Gastrocnemius medialis (tissue), 4 donors: ENCODE measurements around the gene EHMT2. TPM values are rescaled to one million over a fixed set of nuclear protein-coding genes. Genes with fewer than 3 reads are reported as not detected.
A peak's percentile ranks its signal among the peaks of the same experiment; 100 is the strongest.

Source experiments
- ATAC-seq, 2 donors: fragments of 150-250 bp; one replicate each; pipeline ENCODE4 v1.9.1; 2016
- DNase-seq, 2 donors: peaks; one replicate each; pipeline ENCODE4 v3.0.0-alpha.2; 2019
- H3K27ac ChIP-seq, 4 donors: fragments of 200-600 bp; sonication (generic); 1 replicate in 1 of 4; 2 replicates in 3 of 4; pipeline ENCODE4 v1.5.1; 2016 to 2018; ENCODE audit warnings: mild to moderate bottlenecking in 2 of 4, moderate library complexity in 1 of 4
- H3K27me3 ChIP-seq, 3 donors: fragments of 200-600 bp; sonication (generic) in 2 of 3; 1 replicate in 1 of 3; 2 replicates in 2 of 3; pipeline versions ENCODE4 v1.5.1 to v1.6.0; 2016 to 2019; ENCODE audit warnings: mild to moderate bottlenecking in 1 of 3, moderate library complexity in 1 of 3
- H3K36me3 ChIP-seq, 2 donors: fragments of 200-600 bp; sonication (generic) in 1 of 2; one replicate each; pipeline ENCODE4 v1.5.1; 2017 to 2018
- H3K4me1 ChIP-seq, 2 donors: fragments of 200-600 bp; sonication (generic) in 1 of 2; one replicate each; pipeline ENCODE4 v1.5.1; 2016 to 2017; ENCODE audit warnings: mild to moderate bottlenecking in 2 of 2
- H3K4me3 ChIP-seq, 4 donors: fragments of 200-600 bp; sonication (generic) in 3 of 4; 1 replicate in 1 of 4; 2 replicates in 3 of 4; pipeline ENCODE4 v1.5.1; 2016 to 2019; ENCODE audit warnings: mild to moderate bottlenecking in 2 of 4
- H3K9me3 ChIP-seq, 3 donors: fragments of 200-600 bp; sonication (generic) in 2 of 3; 1 replicate in 1 of 3; 2 replicates in 2 of 3; pipeline ENCODE4 v1.5.1; 2016 to 2019
- CTCF ChIP-seq, 5 experiments: fragments of 450-650 bp in 3 of 5; fragments of 200-600 bp in 2 of 5; sonication (generic) in 2 of 5; IDR thresholded peaks in 4 of 5; conservative IDR thresholded peaks in 1 of 5; 1 replicate in 4 of 5; 2 replicates in 1 of 5; pipeline ENCODE4 v1.5.1; 2016 to 2019; ENCODE audit warnings: antibody characterized with exemption in 5 of 5, mild to moderate bottlenecking in 3 of 5, moderate library complexity in 3 of 5
- POLR2A ChIP-seq, 2 donors: fragments of 450-650 bp; IDR thresholded peaks; one replicate each; pipeline ENCODE4 v1.6.1; 2017; ENCODE audit warnings: antibody characterized with exemption in 2 of 2, mild to moderate bottlenecking in 2 of 2, moderate library complexity in 2 of 2
- in situ Hi-C, 4 donors: fragments of 200-750 bp; cut with MboI; loops; one replicate each; pipeline versions ENCODE4 v1.15.0 to v1.8.0; 2017; ENCODE audit warnings: low sequenced_read_pairs in 4 of 4
- intact Hi-C: fragments of 100-400 bp; cut with DNase I; formaldehyde crosslinking; loops from one replicate; pipeline ENCODE4 v1.15.1; 2023; ENCODE audit warnings: low total_unique reads
- total RNA-seq, 4 donors: library from RNA; depleted of rRNA; stranded (reverse); fragments of >200 nt; gene quantifications; one replicate each; pipeline versions ENCODE4 v1.1.0 to v1.2.3, GENCODE V29; 2016

Gene EHMT2
- total RNA-seq, 4 donors from 2014 or later, result 8.4 to 17.5 (median 13.0) TPM

GRCh38 chr6:31900917-31901414, 3.5 kb upstream of the EHMT2 start:
- TF ChIP-seq CTCF (IDR thresholded peaks at IDR 0.05 in 4 of 5, conservative IDR thresholded peaks at IDR 0.05 in 1 of 5) (no peak), POLR2A (IDR thresholded peaks at IDR 0.05) (no peak)
- intact Hi-C loops (loop anchor here (5.0 kb wide), 1 partner anchor 276 kb away; the partner anchor contains the start of genes AGPAT1 and RNF5), in situ Hi-C loops (loop anchor here in 2 of 4 donors (10.0 kb wide), 1 partner anchor 54 kb away; the partner anchor contains the start of genes NELFE (in 2 of the 2) and SKIC2 (in 2 of the 2))
- no peaks in the 10 kb centered on the region for H3K27me3 ChIP-seq
- no peaks in the 10 kb centered on the region for H3K36me3 ChIP-seq
- H3K27ac ChIP-seq, result peak overlapping the region; percentile 78 to 89 (median 86)
- ATAC-seq (no peak), DNase-seq (peak in 1 of 2 donors; percentile 50)
- peak overlapping the region; percentile 56 to 93 (median 80) for H3K4me3 ChIP-seq
- no peaks in the 10 kb centered on the region for H3K9me3 ChIP-seq
- peaks cover 20 to 25% of the 10 kb centered on the region in 2 donors for H3K4me1 ChIP-seq

- TF ChIP-seq CTCF (IDR thresholded peaks at IDR 0.05 in 4 of 5, conservative IDR thresholded peaks at IDR 0.05 in 1 of 5) (no peak), POLR2A (IDR thresholded peaks at IDR 0.05) (no peak)
- H3K4me1 ChIP-seq, result peaks cover 20 to 25% of the 10 kb centered on the region in 2 donors
- DNase-seq (no peak), ATAC-seq (no peak)
- H3K4me3 ChIP-seq, result no peak overlapping the region
- in situ Hi-C loops (loop anchor here in 2 of 4 donors (10.0 kb wide), 2 partner anchors 55 to 75 kb away; partner anchors contain the start of genes NELFE (in 2 of the 2), SKIC2 (in 2 of the 2) and DXO (in 1 of the 2)), intact Hi-C loops (loop anchor here (5.0 to 10.0 kb wide), 3 partner anchors 198 to 355 kb away; partner anchors contain the start of genes ABHD16A, AGPAT1, ATP6V1G2 and DDX39B)
- peak overlapping the region; percentile 78 to 89 (median 86) for H3K27ac ChIP-seq
- no peaks in the 10 kb centered on the region for H3K9me3 ChIP-seq
- H3K36me3 ChIP-seq, result peaks cover 0 to 8% of the 10 kb centered on the region in 2 donors
- H3K27me3 ChIP-seq, result no peaks in the 10 kb centered on the region
Measured at GRCh38 chr6:31899882-31900722, 2.6 kb upstream of the EHMT2 start.

GRCh38 chr6:31899215-31899614, 1.7 kb upstream of the EHMT2 start:
- in situ Hi-C loops (loop anchor here in 1 of 4 donors (10.0 kb wide), 1 partner anchor 76 kb away; the partner anchor contains the start of gene DXO), intact Hi-C loops (loop anchor here (5.0 to 10.0 kb wide), 2 partner anchors 197 to 354 kb away; partner anchors contain the start of genes ABHD16A, ATP6V1G2, DDX39B and NFKBIL1)
- ATAC-seq, result no peak
- peak overlapping the region in 2 of 4 donors; percentile 90 to 95 for H3K27ac ChIP-seq
- peak overlapping the region in 1 of 4 donors; percentile 87 for H3K4me3 ChIP-seq
- TF ChIP-seq CTCF (IDR thresholded peaks at IDR 0.05 in 4 of 5, conservative IDR thresholded peaks at IDR 0.05 in 1 of 5) (no peak), POLR2A (IDR thresholded peaks at IDR 0.05) (no peak)
- peaks cover 0 to 17% of the 10 kb centered on the region in 2 donors for H3K36me3 ChIP-seq
- H3K4me1 ChIP-seq, result peaks cover 20 to 25% of the 10 kb centered on the region in 2 donors
- DNase-seq, result no peak
- H3K27me3 ChIP-seq, result no peaks in the 10 kb centered on the region
- H3K9me3 ChIP-seq, result no peaks in the 10 kb centered on the region

- peaks cover 0 to 18% of the 10 kb centered on the region in 2 donors for H3K36me3 ChIP-seq
- peaks cover 20 to 25% of the 10 kb centered on the region in 2 donors for H3K4me1 ChIP-seq
- DNase-seq, result peak in 1 of 2 donors; percentile 42
- H3K27me3 ChIP-seq, result no peaks in the 10 kb centered on the region
- in situ Hi-C loops, result loop anchor here in 1 of 4 donors (10.0 kb wide), 1 partner anchor 76 kb away; the partner anchor contains the start of gene DXO
- H3K4me3 ChIP-seq, result peak overlapping the region; percentile 85 to 95 (median 90)
- H3K27ac ChIP-seq, result peak overlapping the region; percentile 88 to 95 (median 92)
- TF ChIP-seq CTCF (IDR thresholded peaks at IDR 0.05 in 4 of 5, conservative IDR thresholded peaks at IDR 0.05 in 1 of 5), result no peak
- TF ChIP-seq POLR2A (IDR thresholded peaks at IDR 0.05), result peak; percentile 34 to 35
- H3K9me3 ChIP-seq, result no peaks in the 10 kb centered on the region
- intact Hi-C loops, result loop anchor here (5.0 to 10.0 kb wide), 2 partner anchors 196 to 354 kb away; partner anchors contain the start of genes ABHD16A, ATP6V1G2, DDX39B and NFKBIL1
- peak; percentile 57 to 62 for ATAC-seq
Measured at GRCh38 chr6:31898383-31899011, 999 bp upstream of the EHMT2 start.
